K562 (cell line): ENCODE measurements around the gene SULT2B1. TPM values are rescaled to one million over a fixed set of nuclear protein-coding genes. Genes with fewer than 3 reads are reported as not detected.

Experiments used
- ATAC-seq: fragments of 200-7000 bp; cut with Tn5 transposase; 3 replicates; pipeline ENCODE4 v1.9.1; 2020; ENCODE audit warnings: moderate library complexity
- BruUV-seq: library from RNA; stranded (reverse); fragments of 400-500 nt; replicated peaks from 2 replicates; lab custom pipeline; 2021; lab: Mats Ljungman, UMichigan
- CTCF ChIA-PET: fragments of 300-600 bp; formaldehyde crosslinking; extraction: SDS; loops from one replicate; lab custom pipeline; 2021; ENCODE audit warnings: low intra/inter-chr PET ratio; lab: Yijun Ruan, JAX
- POLR2A ChIA-PET: fragments of 300-600, 350-650 bp; sonication (Branson Sonifier 250); formaldehyde crosslinking; extraction: SDS; loops from one replicate; lab custom pipeline; 2021; ENCODE audit warnings: antibody characterized with exemption, inconsistent platforms; lab: Yijun Ruan, JAX
- DNase-seq, 4 experiments: peaks; one replicate each; pipeline versions ENCODE4 v3.0.0 to v3.0.0-alpha.2; 2011 to 2018; ENCODE audit warnings: low spot score in 3 of 4, mixed read lengths in 3 of 4; ENCODE audit errors: extremely low read depth in 1 of 4
- FAIRE-seq: peaks from 2 replicates; lab custom pipeline; 2011; peaks lifted over from hg19 to GRCh38; lab: Jason Lieb, UNC
- H2AFZ ChIP-seq: 2 replicates; pipeline ENCODE4 v1.6.0; 2011; ENCODE audit warnings: low read depth, low read length, control low read depth, inconsistent platforms
- H3K27ac ChIP-seq: fragments of 200-600 bp; 3 replicates; pipeline ENCODE4 v1.8.0; 2011; ENCODE audit warnings: low read depth, mild to moderate bottlenecking, control low read depth, inconsistent platforms, low read length, moderate library complexity, mixed read lengths; ENCODE audit errors: extremely low read depth
- H3K27me3 ChIP-seq, 2 experiments: fragments of 300-600 bp in 1 of 2; 2 replicates in 1 of 2; 3 replicates in 1 of 2; pipeline versions ENCODE4 v1.6.0 to v1.8.0; 2011; ENCODE audit warnings: inconsistent platforms in 2 of 2, low read length in 2 of 2, mild to moderate bottlenecking in 1 of 2, mixed read lengths in 1 of 2, moderate library complexity in 1 of 2; ENCODE audit not compliant: control insufficient read depth in 2 of 2, insufficient read depth in 2 of 2
- H3K36me3 ChIP-seq: fragments of 300-600 bp; 3 replicates; pipeline ENCODE4 v1.8.0; 2011; ENCODE audit warnings: mild to moderate bottlenecking, low read length, inconsistent platforms; ENCODE audit not compliant: control insufficient read depth, insufficient read depth
- H3K4me1 ChIP-seq, 2 experiments: fragments of 200-600 bp in 1 of 2; replicated peaks in 1 of 2; 2 replicates in 1 of 2; 3 replicates in 1 of 2; pipeline versions ENCODE4 v1.5.1 to v1.8.0; 2011; ENCODE audit warnings: inconsistent platforms in 2 of 2, low read length in 2 of 2, mild to moderate bottlenecking in 1 of 2, mixed read lengths in 1 of 2, moderate library complexity in 1 of 2; ENCODE audit not compliant: control insufficient read depth in 2 of 2, insufficient read depth in 2 of 2
- H3K4me2 ChIP-seq: 2 replicates; pipeline ENCODE4 v1.6.1; 2011; ENCODE audit warnings: low read length, control low read depth, inconsistent platforms, mixed read lengths; ENCODE audit not compliant: insufficient read depth
- H3K4me3 ChIP-seq: fragments of 200-600 bp; sonication (generic), shearing (Covaris generic); 2 replicates; pipeline ENCODE4 v1.5.1; 2016; ENCODE audit warnings: control low read depth, inconsistent platforms
- H3K79me2 ChIP-seq: fragments of 200-600 bp; 3 replicates; pipeline ENCODE4 v1.8.0; 2011; ENCODE audit warnings: low read length, inconsistent platforms; ENCODE audit not compliant: control insufficient read depth, insufficient read depth
- H3K9ac ChIP-seq, 2 experiments: 2 replicates each; pipeline versions ENCODE4 v1.6.0 to v1.6.1; 2011; ENCODE audit warnings: low read depth in 2 of 2, low read length in 2 of 2, control low read depth in 1 of 2, inconsistent platforms in 1 of 2, mild to moderate bottlenecking in 1 of 2, mixed read lengths in 1 of 2; ENCODE audit not compliant: insufficient read depth in 1 of 2
- H3K9me1 ChIP-seq: one replicate; pipeline ENCODE4 v1.6.0; 2011; ENCODE audit warnings: inconsistent platforms, mild to moderate bottlenecking, low read length, moderate library complexity; ENCODE audit not compliant: control insufficient read depth, insufficient read depth
- H3K9me3 ChIP-seq: replicated peaks from 2 replicates; pipeline ENCODE4 v1.5.1; 2011; ENCODE audit warnings: low read depth, low read length, inconsistent platforms; ENCODE audit not compliant: control insufficient read depth, insufficient read depth
- H4K20me1 ChIP-seq: replicated peaks from 2 replicates; pipeline ENCODE4 v1.6.1; 2011; ENCODE audit warnings: low read length, inconsistent platforms, mixed read lengths; ENCODE audit not compliant: control insufficient read depth, insufficient read depth
- KAT2B ChIP-seq: IDR thresholded peaks from one replicate; pipeline ENCODE4 v1.6.1; 2012; ENCODE audit warnings: low read depth, mild to moderate bottlenecking, control low read depth, inconsistent platforms, low read length, moderate library complexity
- WGBS: fragments of 100-300 bp; shearing (Covaris generic); methylation state at CpG from one replicate; pipeline ENCODE4 v1.1.6; 2016; ENCODE audit warnings: low coverage, mixed read lengths; ENCODE audit not compliant: insufficient coverage; ENCODE audit errors: missing lambda C conversion rate; 5-methylcytosine and 5-hydroxymethylcytosine counted together
- in situ Hi-C: fragments of 300-500 bp; cut with MboI; formaldehyde crosslinking; loops from 4 replicates; pipeline ENCODE4 v1.15.0; 2018; ENCODE audit warnings: inconsistent platforms, mixed read lengths
- intact Hi-C: fragments of 100-400 bp; cut with micrococcal nuclease; formaldehyde crosslinking; loops from 2 replicates; pipeline ENCODE4 v1.14.2; 2022
- polyA plus RNA-seq, 8 experiments: library from polyadenylated mRNA; depleted of rRNA in 4 of 8; stranded (reverse) in 5 of 8; unstranded in 3 of 8; fragments of >200 nt; fragmentation: Nextera tagmentation in 2 of 8; fragmentation: Illumina TruSeq in 1 of 8; extraction: Ambion mirVana in 2 of 8; extraction: Trizol in 1 of 8; gene quantifications; 2 replicates each; pipeline versions ENCODE4 v1.2.1 to v1.2.3, GENCODE V29; 2011 to 2014; ENCODE audit warnings: inconsistent platforms in 1 of 8, missing spikeins in 1 of 8
- total RNA-seq, 7 experiments: library from RNA; depleted of rRNA in 6 of 7; stranded (reverse); fragments of >200 nt in 6 of 7; fragmentation: Illumina TruSeq in 2 of 7; extraction: Trizol in 2 of 7; gene quantifications; 2 replicates each; pipeline versions ENCODE4 v1.2.1 to v1.2.3, GENCODE V29; 2011 to 2021; ENCODE audit warnings: low replicate concordance in 1 of 7
- TF ChIP-seq, protein P1 (sequence below): fragments of 450-650 bp; IDR thresholded peaks from 2 replicates; pipeline ENCODE4 v1.6.1; 2018; ENCODE audit not compliant: partially characterized antibody

Gene SULT2B1
- total and polyA plus RNA-seq, 9 of the 15 experiments (the other 6 are each of a cell fraction or from before 2014, with no cell fraction given): 0.09 to 0.62 (median 0.22) TPM; not detected in 2

DNA sequence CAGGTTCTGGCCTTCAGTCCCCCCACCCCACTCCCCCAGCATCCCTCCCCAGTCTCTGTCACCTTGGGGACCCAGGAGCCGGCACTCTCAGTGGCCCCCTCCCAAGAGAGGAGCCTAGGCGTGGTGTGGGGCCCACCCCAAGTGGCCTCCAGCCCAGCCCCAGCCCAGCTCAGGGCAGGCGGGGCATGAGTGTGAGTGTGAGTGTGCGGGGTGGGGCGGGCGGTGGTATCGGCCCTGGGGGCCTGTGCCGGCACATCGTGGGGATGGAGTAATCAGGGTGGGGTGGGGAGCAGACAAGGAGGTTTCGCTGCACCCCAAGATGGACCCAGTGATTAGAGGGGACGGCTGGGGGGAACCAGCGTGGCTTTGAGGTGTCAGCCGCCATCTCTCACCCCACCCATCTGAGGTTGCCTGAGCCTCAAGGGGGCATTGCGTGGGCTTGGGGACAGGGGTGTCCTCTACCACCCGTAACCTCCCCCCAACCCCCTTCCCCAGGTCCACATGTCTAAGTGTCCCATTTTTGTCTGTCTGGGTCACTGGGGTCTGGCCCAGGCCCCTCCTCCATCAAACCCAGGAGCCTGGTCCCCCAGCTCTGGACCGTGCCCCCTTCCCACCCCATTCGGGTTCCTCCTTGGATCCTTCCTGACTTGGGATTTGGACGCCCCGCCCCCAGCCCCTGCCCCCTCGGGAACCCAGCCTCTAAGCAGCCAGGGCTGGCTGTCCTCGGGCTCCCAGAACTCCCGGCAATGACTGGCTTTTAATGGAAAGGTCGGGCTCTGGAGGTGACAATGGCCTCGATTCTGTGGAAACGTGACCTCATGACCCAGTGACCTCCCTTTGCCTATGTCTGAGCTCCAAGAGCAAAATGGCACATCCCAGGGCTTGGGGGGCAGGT, 6.9 kb upstream of the SULT2B1 start:
- no peak overlapping the region for H3K27ac ChIP-seq
- H3K9me3 ChIP-seq: no peaks in the 10 kb centered on the region
- FAIRE-seq (no peak), ATAC-seq (peak; percentile 42; the same call in 1 of the 3 replicates), DNase-seq (no peak)
- no peaks in the 10 kb centered on the region for H3K79me2 ChIP-seq
- no peak overlapping the region for H3K4me3 ChIP-seq
- H2AFZ ChIP-seq: no peak overlapping the region
- intact Hi-C loops: no loop called here
- no peaks in the 10 kb centered on the region for H4K20me1 ChIP-seq
- TF ChIP-seq KAT2B: no peak
- TF ChIP-seq, protein P1, sequence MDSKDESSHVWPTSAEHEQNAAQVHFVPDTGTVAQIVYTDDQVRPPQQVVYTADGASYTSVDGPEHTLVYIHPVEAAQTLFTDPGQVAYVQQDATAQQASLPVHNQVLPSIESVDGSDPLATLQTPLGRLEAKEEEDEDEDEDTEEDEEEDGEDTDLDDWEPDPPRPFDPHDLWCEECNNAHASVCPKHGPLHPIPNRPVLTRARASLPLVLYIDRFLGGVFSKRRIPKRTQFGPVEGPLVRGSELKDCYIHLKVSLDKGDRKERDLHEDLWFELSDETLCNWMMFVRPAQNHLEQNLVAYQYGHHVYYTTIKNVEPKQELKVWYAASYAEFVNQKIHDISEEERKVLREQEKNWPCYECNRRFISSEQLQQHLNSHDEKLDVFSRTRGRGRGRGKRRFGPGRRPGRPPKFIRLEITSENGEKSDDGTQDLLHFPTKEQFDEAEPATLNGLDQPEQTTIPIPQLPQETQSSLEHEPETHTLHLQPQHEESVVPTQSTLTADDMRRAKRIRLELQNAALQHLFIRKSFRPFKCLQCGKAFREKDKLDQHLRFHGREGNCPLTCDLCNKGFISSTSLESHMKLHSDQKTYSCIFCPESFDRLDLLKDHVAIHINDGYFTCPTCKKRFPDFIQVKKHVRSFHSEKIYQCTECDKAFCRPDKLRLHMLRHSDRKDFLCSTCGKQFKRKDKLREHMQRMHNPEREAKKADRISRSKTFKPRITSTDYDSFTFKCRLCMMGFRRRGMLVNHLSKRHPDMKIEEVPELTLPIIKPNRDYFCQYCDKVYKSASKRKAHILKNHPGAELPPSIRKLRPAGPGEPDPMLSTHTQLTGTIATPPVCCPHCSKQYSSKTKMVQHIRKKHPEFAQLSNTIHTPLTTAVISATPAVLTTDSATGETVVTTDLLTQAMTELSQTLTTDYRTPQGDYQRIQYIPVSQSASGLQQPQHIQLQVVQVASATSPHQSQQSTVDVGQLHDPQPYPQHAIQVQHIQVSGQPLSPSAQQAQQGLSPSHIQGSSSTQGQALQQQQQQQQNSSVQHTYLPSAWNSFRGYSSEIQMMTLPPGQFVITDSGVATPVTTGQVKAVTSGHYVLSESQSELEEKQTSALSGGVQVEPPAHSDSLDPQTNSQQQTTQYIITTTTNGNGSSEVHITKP: peak; percentile 93
- WGBS: 29% methylated on average over 11 of the region's 25 CpGs
- ChIA-PET POLR2A (interaction anchor here (1.0 kb wide), 1 partner anchor 27 kb away, joined by 4 read pairs; no protein-coding TSS in a partner anchor), CTCF (no interaction called here)
- no peaks in the 10 kb centered on the region for H3K9me1 ChIP-seq
- no peaks in the 10 kb centered on the region for H3K36me3 ChIP-seq
- no TSS peak for BruUV-seq
- peak overlapping the region in 1 of 2 experiments; percentile 58; a peak in 2 of 4 replicates for H3K9ac ChIP-seq
- peaks cover 0 to 8% of the 10 kb centered on the region in 2 experiments; a peak in 2 of 5 replicates for H3K27me3 ChIP-seq
- in situ Hi-C loops: no loop called here
- no peak overlapping the region for H3K4me2 ChIP-seq
- H3K4me1 ChIP-seq: peaks cover 2 to 17% of the 10 kb centered on the region in 2 experiments; a peak in 2 of 5 replicates
